Endodermal cell (in vitro differentiated cells): Measurements from ENCODE around the gene AP2A1. TPM values are rescaled to one million over a fixed set of nuclear protein-coding genes. Genes with fewer than 3 reads are reported as not detected.

Experiments
- DNase-seq: peaks from one replicate; pipeline ENCODE4 v3.0.0-alpha.2; 2017
- H3K27ac ChIP-seq: 2 replicates; pipeline ENCODE4 v1.5.1; 2013; ENCODE audit warnings: mild to moderate bottlenecking, low read depth, low read length, moderate library complexity
- H3K27me3 ChIP-seq: 2 replicates; pipeline ENCODE4 v1.6.1; 2013; ENCODE audit warnings: mild to moderate bottlenecking, low read length, moderate library complexity; ENCODE audit not compliant: insufficient read depth, control insufficient read depth, poor library complexity, severe bottlenecking
- H3K36me3 ChIP-seq: 2 replicates; pipeline ENCODE4 v1.7.0; 2013; ENCODE audit warnings: mild to moderate bottlenecking, low read length, moderate library complexity; ENCODE audit not compliant: control insufficient read depth, insufficient read depth
- H3K4me1 ChIP-seq: one replicate; pipeline ENCODE4 v1.7.0; 2013; ENCODE audit warnings: low read length; ENCODE audit not compliant: control insufficient read depth, insufficient read depth
- H3K4me3 ChIP-seq: 2 replicates; pipeline ENCODE4 v1.5.1; 2013; ENCODE audit warnings: mild to moderate bottlenecking, low read length, moderate library complexity
- H3K9ac ChIP-seq: 2 replicates; pipeline ENCODE4 v1.6.1; 2013; ENCODE audit warnings: mild to moderate bottlenecking, low read length, moderate library complexity; ENCODE audit not compliant: poor library complexity, severe bottlenecking; ENCODE audit errors: extremely low read depth
- H3K9me3 ChIP-seq: 2 replicates; pipeline ENCODE4 v1.6.1; 2013; ENCODE audit warnings: mild to moderate bottlenecking, low read length, moderate library complexity; ENCODE audit not compliant: control insufficient read depth
- H3K27ac Mint-ChIP-seq: 2 replicates; pipeline ENCODE4 v1.8.0; 2020; ENCODE audit warnings: mixed read lengths
- H3K27me3 Mint-ChIP-seq: 2 replicates; pipeline ENCODE4 v1.8.0; 2021; ENCODE audit warnings: mild to moderate bottlenecking, mixed read lengths; ENCODE audit not compliant: insufficient read depth
- H3K36me3 Mint-ChIP-seq: 2 replicates; pipeline ENCODE4 v1.8.0; 2020; ENCODE audit warnings: low read depth, mixed read lengths
- H3K4me1 Mint-ChIP-seq: 2 replicates; pipeline ENCODE4 v1.8.0; 2020; ENCODE audit warnings: mixed read lengths
- H3K4me3 Mint-ChIP-seq: 2 replicates; pipeline ENCODE4 v1.8.0; 2020; ENCODE audit warnings: mild to moderate bottlenecking, moderate library complexity, mixed read lengths
- H3K9me3 Mint-ChIP-seq: 2 replicates; pipeline ENCODE4 v1.8.0; 2020; ENCODE audit warnings: mild to moderate bottlenecking, mixed read lengths
- CTCF ChIP-seq: fragments of 200-600 bp; sonication (generic); conservative IDR thresholded peaks from 2 replicates; pipeline ENCODE4 v1.5.0; 2021; ENCODE audit warnings: antibody characterized with exemption, mild to moderate bottlenecking
- WGBS, 2 experiments: methylation state at CpG; one replicate each; pipeline versions ENCODE4 v1.1.5 to v1.1.7; 2013; ENCODE audit warnings: missing lambda C conversion rate in 2 of 2, mixed read lengths in 1 of 2; ENCODE audit not compliant: insufficient coverage in 1 of 2, insufficient read length in 1 of 2; 5-methylcytosine and 5-hydroxymethylcytosine counted together
- microRNA-seq: library from miRNA; unstranded; fragments of <30 nt; microRNA quantifications from one replicate; pipeline ENCODE4 v1.2.0, GENCODE V29; 2020; ENCODE audit warnings: borderline microRNAs expressed
- total RNA-seq, 2 donors: library from RNA; stranded (reverse); fragmentation: NEBNext Ultra II Directional in 1 of 2; extraction: Animal tissue kit (Norgen Biotek cat#: 25700) in 1 of 2; gene quantifications; 2 replicates in 1 of 2; 3 replicates in 1 of 2; pipeline ENCODE4 v1.2.1, GENCODE V29; 2021

AP2A1 gene
- total RNA-seq, 2 donors from 2014 or later: 100 to 110 TPM

GRCh38 chr19:49855277-49855675, 88.5 kb downstream of the AP2A1 start:
- Mint-ChIP-seq H3K4me3 (no peak overlapping the region), H3K9me3 (no peaks in the 10 kb centered on the region), H3K4me1 (peaks cover 15% of the 10 kb centered on the region), H3K36me3 (peaks cover 38% of the 10 kb centered on the region), H3K27me3 (no peaks in the 10 kb centered on the region), H3K27ac (peak overlapping the region; percentile 74)
- peaks cover 41% of the 10 kb centered on the region for H3K36me3 ChIP-seq
- peaks cover 5% of the 10 kb centered on the region for H3K4me1 ChIP-seq
- H3K9me3 ChIP-seq: no peaks in the 10 kb centered on the region
- H3K27ac ChIP-seq: no peak overlapping the region
- no peak for DNase-seq
- H3K4me3 ChIP-seq: no peak overlapping the region
- TF ChIP-seq CTCF: no peak
- H3K9ac ChIP-seq: no peak overlapping the region
- WGBS, 2 experiments: 95 to 98% methylated on average over 7 to 12 of the region's 12 CpGs
- H3K27me3 ChIP-seq: no peaks in the 10 kb centered on the region

GRCh38 chr19:49855676-49856573, 89.1 kb downstream of the AP2A1 start:
- Mint-ChIP-seq H3K4me3 (no peak overlapping the region), H3K36me3 (peaks cover 39% of the 10 kb centered on the region), H3K4me1 (peaks cover 15% of the 10 kb centered on the region), H3K27me3 (no peaks in the 10 kb centered on the region), H3K27ac (peak overlapping the region; percentile 74), H3K9me3 (no peaks in the 10 kb centered on the region)
- Histone ChIP-seq H3K27me3 (no peaks in the 10 kb centered on the region), H3K4me3 (no peak overlapping the region), H3K27ac (no peak overlapping the region), H3K36me3 (peaks cover 43% of the 10 kb centered on the region), H3K4me1 (peaks cover 5% of the 10 kb centered on the region), H3K9ac (no peak overlapping the region), H3K9me3 (no peaks in the 10 kb centered on the region)
- 90 to 94% methylated on average over 15 to 21 of the region's 21 CpGs for WGBS, 2 experiments
- no peak for TF ChIP-seq CTCF
- peak; percentile 66 for DNase-seq

DNA sequence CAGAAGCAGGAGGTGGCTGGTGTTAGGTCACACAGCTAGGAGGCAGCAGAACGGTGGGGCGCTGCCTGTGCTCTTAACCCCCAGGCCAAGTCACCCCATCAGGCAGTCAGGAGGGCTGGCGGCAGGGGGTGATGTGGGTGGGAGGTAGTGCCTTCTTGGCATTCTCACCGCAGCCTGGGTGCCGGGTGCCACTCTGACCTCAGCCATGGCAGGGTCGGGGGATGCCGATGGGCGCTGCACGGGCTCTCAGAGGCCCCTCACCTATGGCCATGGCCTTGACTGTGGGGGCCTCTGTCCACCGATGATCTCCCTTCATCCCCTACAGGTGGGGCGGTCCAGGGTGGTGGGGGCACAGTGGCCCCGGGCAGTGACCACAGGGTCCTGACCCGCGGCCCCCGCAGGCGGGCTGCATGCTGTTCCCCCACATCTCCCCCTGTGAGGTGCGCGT, 89.8 kb downstream of the AP2A1 start:
- H3K4me1 Mint-ChIP-seq: peaks cover 15% of the 10 kb centered on the region
- no peaks in the 10 kb centered on the region for H3K9me3 Mint-ChIP-seq
- H3K36me3 Mint-ChIP-seq: peaks cover 41% of the 10 kb centered on the region
- H3K27ac ChIP-seq: no peak overlapping the region
- H3K27me3 Mint-ChIP-seq: no peaks in the 10 kb centered on the region
- no peaks in the 10 kb centered on the region for H3K27me3 ChIP-seq
- H3K4me1 ChIP-seq: peaks cover 5% of the 10 kb centered on the region
- DNase-seq: peak; percentile 51
- WGBS, 2 experiments: 95 to 97% methylated on average over 10 to 18 of the region's 18 CpGs
- no peak overlapping the region for H3K4me3 ChIP-seq
- peaks cover 50% of the 10 kb centered on the region for H3K36me3 ChIP-seq
- no peak overlapping the region for H3K9ac ChIP-seq
- TF ChIP-seq CTCF: no peak
- no peak overlapping the region for H3K27ac Mint-ChIP-seq
- no peak overlapping the region for H3K4me3 Mint-ChIP-seq
- H3K9me3 ChIP-seq: no peaks in the 10 kb centered on the region

Small RNA genes lying within 50 kb of the gene (microRNA-seq; reads per million reads assigned to microRNA genes)
- gene MIR4749: 0.89 reads per million
- not detected for gene MIR6799
- gene MIR6800: not detected

Other genes with a start within 250 kb of the AP2A1 start
- gene RCN3, start 239.0 kb upstream of the AP2A1 start, total RNA-seq: 1 to 10 TPM; 4.9 to 9.0 TPM
- gene NOSIP, start 186.4 kb upstream of the AP2A1 start, total RNA-seq: 10 to 100 TPM; 58.0 to 62.3 TPM
- gene PRRG2, start 185.7 kb upstream of the AP2A1 start, total RNA-seq: 1 to 10 TPM; 3.7 to 6.9 TPM
- 10 to 100 TPM; 67.6 to 69.6 TPM for gene PRR12, start 175.8 kb upstream of the AP2A1 start, total RNA-seq
- gene RRAS, start 126.9 kb upstream of the AP2A1 start, total RNA-seq: 1 to 10 TPM; 5.8 to 7.3 TPM
- gene SCAF1, start 124.8 kb upstream of the AP2A1 start, total RNA-seq: 10 to 100 TPM; 84.8 to 94.5 TPM
- gene IRF3, start 101.1 kb upstream of the AP2A1 start, total RNA-seq: 100 to 1,000 TPM; 127 to 128 TPM
- 100 to 1,000 TPM in 1 of 2 donors, 10 to 100 TPM in 1; 91.8 to 101 TPM for gene BCL2L12, start 101.1 kb upstream of the AP2A1 start, total RNA-seq
- gene PRMT1, start 89.7 kb upstream of the AP2A1 start, total RNA-seq: 100 to 1,000 TPM; 343 to 362 TPM
- 1 to 10 TPM; 4.6 to 7.7 TPM for gene ADM5, start 77.4 kb upstream of the AP2A1 start, total RNA-seq
- 10 to 100 TPM; 41.4 to 59.7 TPM for gene CPT1C, start 75.9 kb upstream of the AP2A1 start, total RNA-seq
- gene TSKS, start 3.7 kb upstream of the AP2A1 start, total RNA-seq: under 1 TPM in 1 of 2 donors, not detected in 1; 0.31 TPM
- 10 to 100 TPM; 26.1 to 41.2 TPM for gene FUZ, start 46.3 kb downstream of the AP2A1 start, total RNA-seq
- gene MED25, start 51.3 kb downstream of the AP2A1 start, total RNA-seq: 10 to 100 TPM; 89.1 to 90.0 TPM
- gene PTOV1, start 84.2 kb downstream of the AP2A1 start, total RNA-seq: 100 to 1,000 TPM; 279 to 287 TPM
- gene PNKP, start 100.6 kb downstream of the AP2A1 start, total RNA-seq: 100 to 1,000 TPM; 161 to 163 TPM
- 10 to 100 TPM; 41.3 to 47.0 TPM for gene AKT1S1, start 110.4 kb downstream of the AP2A1 start, total RNA-seq
- 10 to 100 TPM; 40.7 to 47.3 TPM for gene TBC1D17, start 110.7 kb downstream of the AP2A1 start, total RNA-seq
- under 1 TPM in 1 of 2 donors, not detected in 1; 0.97 TPM for gene IL4I1, start 129.9 kb downstream of the AP2A1 start, total RNA-seq
- 10 to 100 TPM in 1 of 2 donors, 1 to 10 TPM in 1; 7.4 to 12.0 TPM for gene ATF5, start 162.2 kb downstream of the AP2A1 start, total RNA-seq
- gene NUP62, start 162.5 kb downstream of the AP2A1 start, total RNA-seq: 10 to 100 TPM; 84.9 to 96.4 TPM
- not detected for gene SIGLEC11, start 194.2 kb downstream of the AP2A1 start, total RNA-seq